ENCODE measurements around the gene CHD8. TPM values are rescaled to one million over a fixed set of nuclear protein-coding genes. Genes with fewer than 3 reads are reported as not detected.
"Not testable (repeated sequence)": the region's sequence is repeated elsewhere in the genome, so short reads cannot be mapped to it uniquely, and the experiment has no call there.

Gene CHD8
- total RNA-seq, 1 donor from 2014 or later = 23.4 TPM

GRCh38 chr14:21373980-21374379, 81.9 kb downstream of the CHD8 start:
- DNase-seq (ENCODE audit: low spot score) = no peak
- no peak for ATAC-seq

DNA sequence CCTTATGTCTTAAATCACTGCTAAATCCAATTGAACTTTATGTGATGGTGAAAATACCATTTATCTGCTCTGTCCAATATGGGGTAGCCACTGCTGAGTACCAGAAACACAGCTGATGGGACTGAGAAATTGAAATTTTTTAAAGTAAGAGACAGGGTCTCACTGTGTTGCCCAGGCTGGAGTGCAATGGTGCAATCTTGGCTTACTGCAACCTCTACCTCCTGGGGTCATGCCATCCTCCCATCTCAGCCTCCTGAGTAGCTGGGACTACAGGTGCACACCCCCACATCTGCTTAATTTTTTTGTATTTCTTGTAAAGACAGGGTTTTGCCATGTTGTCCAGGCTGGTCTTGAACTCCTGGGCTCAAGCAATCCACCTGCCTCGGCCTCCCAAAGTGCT, 83.1 kb downstream of the CHD8 start:
- ATAC-seq; DNase-seq (ENCODE audit: low spot score): not testable (repeated sequence)

DNA sequence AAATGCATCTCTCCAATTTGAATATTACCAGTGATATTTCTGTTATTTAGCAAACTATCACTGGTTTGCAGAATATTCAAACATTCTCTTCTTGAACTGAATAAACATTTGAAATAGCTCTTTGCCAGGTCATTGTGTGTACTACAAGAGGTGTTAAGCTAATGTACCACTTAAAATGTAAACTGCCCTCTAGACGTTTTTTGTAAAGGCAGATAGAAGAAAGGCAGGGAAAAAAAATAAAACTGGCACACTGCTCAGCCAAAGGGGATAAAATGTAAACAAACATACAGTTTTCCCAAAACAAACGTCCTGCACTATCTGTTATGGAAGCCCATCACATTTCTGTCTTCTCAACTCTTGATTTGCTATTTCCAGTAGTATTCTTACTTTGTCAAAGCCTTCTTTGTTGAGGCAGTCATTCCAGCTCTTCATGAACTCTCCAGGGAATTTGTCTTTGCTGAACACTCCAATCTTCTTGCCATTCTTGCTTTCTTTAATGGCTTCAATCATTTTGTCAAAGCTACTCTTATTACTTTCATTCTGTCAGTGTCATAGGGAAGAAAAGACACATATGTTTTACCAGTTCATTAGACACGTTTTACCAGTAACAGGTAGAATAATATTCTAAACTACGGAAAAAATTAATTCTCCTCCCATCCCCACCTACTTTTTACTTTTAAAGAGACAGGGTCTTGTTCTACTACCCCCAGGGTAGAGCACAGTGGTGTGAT, 85.8 kb downstream of the CHD8 start:
- DNase-seq (ENCODE audit: low spot score) = no peak
- no peak for ATAC-seq

- no peak for ATAC-seq
These were observed 88.3 kb downstream of the CHD8 start for GRCh38 chr14:21367582-21368144.

GRCh38 chr14:21356511-21356910, 99.4 kb downstream of the CHD8 start:
- DNase-seq (ENCODE audit: low spot score) = no peak
- no peak for ATAC-seq

More at GRCh38 chr14:21367582-21368144, 88.3 kb downstream of the CHD8 start:
- DNase-seq (ENCODE audit: low spot score) = no peak

- ATAC-seq (peak; percentile 34), DNase-seq (ENCODE audit: low spot score) (no peak)
These were observed 103.3 kb downstream of the CHD8 start for GRCh38 chr14:21352587-21352986.

- DNase-seq (ENCODE audit: low spot score) (no peak), ATAC-seq (no peak)
These were observed 105.4 kb downstream of the CHD8 start for GRCh38 chr14:21350539-21350938.

- ATAC-seq = no peak
- DNase-seq (ENCODE audit: low spot score) = no peak
These were observed 108.7 kb downstream of the CHD8 start for GRCh38 chr14:21347201-21347600.

DNA sequence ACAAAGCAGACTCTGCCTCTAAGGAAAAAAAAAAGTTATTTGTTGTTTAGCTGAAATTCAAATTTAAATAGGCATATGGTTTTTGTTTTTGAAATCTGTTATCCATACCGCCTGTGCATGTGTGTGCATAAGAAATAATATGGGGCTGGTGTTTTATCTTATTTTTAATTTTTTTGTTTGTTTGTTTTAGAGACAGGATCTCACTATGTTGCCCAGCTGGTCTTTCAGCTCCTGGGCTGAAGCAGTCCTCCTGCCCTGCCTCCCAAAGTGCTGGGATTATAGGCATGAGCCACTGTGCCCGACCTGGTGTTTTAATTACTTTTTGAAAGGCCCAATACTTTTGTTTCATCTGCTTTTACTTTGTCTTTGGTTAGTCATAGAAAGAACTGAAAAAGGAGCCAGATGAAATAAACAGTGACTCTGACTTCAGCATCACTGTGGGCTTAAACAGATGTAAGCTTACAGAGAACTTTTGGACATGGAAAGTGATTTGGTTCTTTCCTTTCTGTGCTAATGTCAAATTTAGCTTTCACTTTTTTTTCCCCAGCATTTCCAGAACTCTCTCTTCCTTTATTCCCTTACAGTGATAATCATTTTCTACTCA, 109.3 kb downstream of the CHD8 start:
- no peak for ATAC-seq
- DNase-seq (ENCODE audit: low spot score) = no peak

DNA sequence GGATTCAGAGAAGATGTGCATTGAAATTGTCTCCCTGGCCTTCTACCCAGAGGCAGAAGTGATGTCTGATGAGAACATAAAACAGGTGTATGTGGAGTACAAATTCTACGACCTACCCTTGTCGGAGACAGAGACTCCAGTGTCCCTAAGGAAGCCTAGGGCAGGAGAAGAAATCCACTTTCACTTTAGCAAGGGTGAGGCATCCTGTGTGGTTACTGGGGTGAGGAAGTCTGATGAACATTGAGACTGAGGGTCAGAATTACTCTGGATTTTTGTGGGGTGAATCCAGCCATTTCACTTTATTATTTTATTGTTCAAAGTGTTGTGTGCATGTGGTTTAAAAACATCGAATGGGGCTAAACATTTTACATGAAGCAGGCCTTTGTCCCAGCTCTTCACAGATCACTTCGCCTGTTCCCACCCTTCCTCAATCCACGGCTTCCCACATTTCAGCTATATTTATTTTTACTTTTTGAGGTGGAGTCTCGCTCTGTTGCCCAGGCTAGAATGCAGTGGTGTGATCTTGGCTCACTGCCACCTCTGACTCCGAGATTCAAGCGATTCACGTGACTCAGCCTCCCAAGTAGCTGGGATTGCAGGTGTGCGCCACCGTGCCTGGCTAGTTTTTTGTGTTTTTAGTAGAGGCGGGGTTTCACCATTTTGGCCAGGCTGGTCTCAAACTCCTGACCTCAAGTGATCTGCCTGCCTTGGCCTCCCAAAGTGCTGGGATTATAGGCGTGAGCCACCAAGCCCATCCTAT, 112.7 kb downstream of the CHD8 start:
- ATAC-seq = peak; percentile 19
- no peak for DNase-seq (ENCODE audit: low spot score)

Other genes with a start within 250 kb of the CHD8 start
- 162 TPM for gene HNRNPC, start 186.7 kb downstream of the CHD8 start, total RNA-seq
- 0.23 TPM for gene RPGRIP1, start 176.0 kb downstream of the CHD8 start, total RNA-seq
- gene SUPT16H, start 72.1 kb downstream of the CHD8 start, total RNA-seq = 14.9 TPM
- 7.1 TPM for gene RAB2B, start 20.8 kb upstream of the CHD8 start, total RNA-seq
- gene TOX4, start 21.1 kb upstream of the CHD8 start, total RNA-seq = 28.0 TPM
- gene METTL3, start 55.2 kb upstream of the CHD8 start, total RNA-seq = 13.4 TPM
- gene SALL2, start 70.2 kb upstream of the CHD8 start, total RNA-seq = 0.68 TPM
- gene OR10G3, start 124.0 kb upstream of the CHD8 start, total RNA-seq = not detected
- gene OR10G2, start 178.8 kb upstream of the CHD8 start, total RNA-seq = not detected
- gene OR4E2, start 197.7 kb upstream of the CHD8 start, total RNA-seq = not detected
- not detected for gene OR4E1, start 217.7 kb upstream of the CHD8 start, total RNA-seq